GM19397 (cell line): ENCODE data around the gene DTNB.
"Not testable (repeated sequence)": the region's sequence is repeated elsewhere in the genome, so short reads cannot be mapped to it uniquely, and the experiment has no call there.

Source experiments
- ATAC-seq: cut with Tn5 transposase; IDR thresholded peaks from one replicate; pipeline ENCODE4 v1.9.1; 2021; ENCODE audit warnings: mild to moderate bottlenecking, moderate library complexity; ENCODE audit not compliant: unreplicated experiment

Gene DTNB

GRCh38 chr2:25684577-25685473, 11.4 kb upstream of the DTNB start:
- ATAC-seq: no peak

GRCh38 chr2:25682082-25682481, 8.7 kb upstream of the DTNB start:
- no peak for ATAC-seq

GRCh38 chr2:25677877-25678276, 4.5 kb upstream of the DTNB start:
- ATAC-seq: no peak

GRCh38 chr2:25674077-25674362, 643 bp upstream of the DTNB start:
- no peak for ATAC-seq

- peak; percentile 64 for ATAC-seq
Observed at GRCh38 chr2:25672494-25673299, 680 bp downstream of the DTNB start.

- ATAC-seq: no peak
Observed at GRCh38 chr2:25671622-25672021, 1.8 kb downstream of the DTNB start.

- no peak for ATAC-seq
Observed at GRCh38 chr2:25669520-25669919, 3.9 kb downstream of the DTNB start.

GRCh38 chr2:25666218-25666617, 7.2 kb downstream of the DTNB start:
- no peak for ATAC-seq

GRCh38 chr2:25665429-25665828, 7.9 kb downstream of the DTNB start:
- ATAC-seq: not testable (repeated sequence)

GRCh38 chr2:25664965-25665307, 8.4 kb downstream of the DTNB start:
- no peak for ATAC-seq

GRCh38 chr2:25664183-25664964, 9.0 kb downstream of the DTNB start:
- no peak for ATAC-seq

- no peak for ATAC-seq
Observed at GRCh38 chr2:25655316-25655715, 18.1 kb downstream of the DTNB start.

- no peak for ATAC-seq
Observed at GRCh38 chr2:25654801-25655200, 18.6 kb downstream of the DTNB start.

GRCh38 chr2:25651782-25652455, 21.5 kb downstream of the DTNB start:
- no peak for ATAC-seq

- no peak for ATAC-seq
Observed at GRCh38 chr2:25651066-25651465, 22.3 kb downstream of the DTNB start.

GRCh38 chr2:25650256-25650655, 23.1 kb downstream of the DTNB start:
- ATAC-seq: no peak

GRCh38 chr2:25649786-25650185, 23.6 kb downstream of the DTNB start:
- no peak for ATAC-seq

GRCh38 chr2:25642298-25642697, 31.1 kb downstream of the DTNB start:
- no peak for ATAC-seq

- no peak for ATAC-seq
Observed at GRCh38 chr2:25639696-25640095, 33.7 kb downstream of the DTNB start.

- ATAC-seq: no peak
Observed at GRCh38 chr2:25639131-25639530, 34.2 kb downstream of the DTNB start.

- ATAC-seq: no peak
Observed at GRCh38 chr2:25635797-25636196, 37.6 kb downstream of the DTNB start.
